OCI-LY3 (cell line): ENCODE results near the gene ZFAND3.

Experiments used
- CTCF ChIP-seq: fragments of 200-600, 300-600 bp; sonication (generic); IDR thresholded peaks from 2 replicates; pipeline ENCODE4 v1.5.1; 2014; ENCODE audit warnings: antibody characterized with exemption, low read length, low read depth
- EZH2phosphoT487 ChIP-seq: fragments of 200-600 bp; shearing (Covaris generic); IDR thresholded peaks from 2 replicates; pipeline ENCODE4 v1.6.1; 2018; ENCODE audit warnings: antibody characterized with exemption, mixed run types, low read depth

- no peak for TF ChIP-seq CTCF
- no peak for TF ChIP-seq EZH2phosphoT487
Observed at GRCh38 chr6:38155621-38156204, 336.2 kb downstream of the ZFAND3 start.
